GM12801 (cell line): ENCODE results near the gene KRABD2.

Source experiments
- CTCF ChIP-seq: IDR thresholded peaks from one replicate; pipeline ENCODE4 v1.5.1; 2011; ENCODE audit warnings: control low read depth; ENCODE audit not compliant: insufficient read length; ENCODE audit errors: extremely low read depth

KRABD2 gene

GRCh38 chr17:8380049-8380448, 3.5 kb upstream of the KRABD2 start:
- TF ChIP-seq CTCF = no peak

DNA sequence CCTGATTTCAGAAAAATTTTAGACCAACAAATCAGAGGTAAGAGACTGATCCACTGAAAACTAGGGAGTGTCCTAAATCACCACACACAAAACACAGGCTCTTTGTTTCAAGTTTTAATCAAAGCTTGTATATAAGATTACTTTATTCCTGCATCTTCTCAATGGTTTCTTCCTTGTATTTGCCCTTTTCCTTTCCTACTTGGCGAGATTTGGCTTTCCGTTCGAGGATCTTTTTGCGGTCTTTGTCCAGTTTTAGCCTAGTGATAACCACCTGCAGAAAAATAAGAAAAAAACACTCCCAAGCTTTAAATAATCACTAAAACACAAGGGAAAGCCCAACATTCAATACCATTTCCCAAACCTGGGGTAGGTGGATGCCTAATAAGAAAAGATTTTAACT, 918 bp upstream of the KRABD2 start:
- TF ChIP-seq CTCF = no peak

DNA sequence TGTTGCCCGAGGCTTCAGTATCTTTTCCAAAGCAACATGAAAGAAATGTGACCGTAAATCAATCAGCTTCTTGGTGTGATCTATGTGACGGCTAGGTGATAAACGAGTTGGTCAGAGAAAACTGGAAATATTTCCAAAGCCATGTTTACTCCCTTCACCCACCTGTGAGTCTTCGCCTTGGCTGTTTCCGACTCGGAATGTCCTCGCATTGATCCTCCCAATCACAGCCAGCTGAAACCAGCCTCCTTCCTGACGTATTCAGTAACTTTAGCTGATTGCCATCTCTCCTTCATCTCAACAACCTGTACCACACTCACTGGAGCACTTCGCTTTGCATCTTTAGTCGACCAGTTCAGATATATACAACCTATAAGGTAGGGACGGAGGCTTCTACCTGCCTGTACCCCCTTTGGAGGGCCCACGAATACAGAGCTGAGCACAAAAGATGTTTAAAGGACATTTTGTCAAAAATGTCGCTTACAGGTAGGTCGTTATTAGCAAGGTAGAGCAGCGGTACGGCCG, 705 bp downstream of the KRABD2 start:
- TF ChIP-seq CTCF = no peak

DNA sequence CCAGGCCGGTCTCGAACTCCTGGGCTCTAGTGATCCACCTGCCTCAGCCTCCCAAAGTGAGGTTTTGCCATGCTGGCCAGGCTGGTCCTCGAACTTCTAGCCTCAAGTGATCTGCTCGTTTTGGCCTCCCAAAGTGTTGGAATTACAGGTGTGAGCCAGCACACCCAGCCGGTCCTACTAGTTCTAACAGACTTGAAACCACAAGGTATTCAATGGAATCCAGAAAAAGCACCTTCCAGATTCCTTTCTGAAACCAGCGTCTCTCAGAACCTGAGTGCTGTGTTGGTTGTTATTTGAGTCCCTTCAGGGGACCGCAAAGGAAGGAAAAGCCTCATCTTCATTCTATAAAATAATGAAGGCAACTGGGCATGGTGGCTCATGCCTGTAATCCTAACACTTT, 4.1 kb downstream of the KRABD2 start:
- TF ChIP-seq CTCF = no peak

DNA sequence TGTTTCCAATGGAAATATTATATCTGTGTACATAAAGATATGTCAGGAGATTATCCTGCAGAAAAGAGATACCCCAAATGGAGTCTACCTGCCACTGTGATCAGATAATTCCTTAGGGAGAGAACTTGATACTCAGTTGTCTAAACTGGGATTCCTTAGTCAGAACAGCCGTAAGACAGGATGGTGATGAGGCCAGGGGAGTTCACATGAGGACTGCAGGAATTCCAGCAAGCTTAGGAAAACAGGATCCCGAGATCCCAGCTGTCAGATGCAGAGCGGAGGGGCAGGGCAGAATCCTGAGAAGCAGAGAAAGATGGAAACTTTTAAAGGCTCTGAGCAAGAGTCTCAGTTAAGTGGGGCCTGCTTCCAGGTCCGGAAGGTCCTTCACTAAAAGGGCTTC, 4.7 kb downstream of the KRABD2 start:
- no peak for TF ChIP-seq CTCF

DNA sequence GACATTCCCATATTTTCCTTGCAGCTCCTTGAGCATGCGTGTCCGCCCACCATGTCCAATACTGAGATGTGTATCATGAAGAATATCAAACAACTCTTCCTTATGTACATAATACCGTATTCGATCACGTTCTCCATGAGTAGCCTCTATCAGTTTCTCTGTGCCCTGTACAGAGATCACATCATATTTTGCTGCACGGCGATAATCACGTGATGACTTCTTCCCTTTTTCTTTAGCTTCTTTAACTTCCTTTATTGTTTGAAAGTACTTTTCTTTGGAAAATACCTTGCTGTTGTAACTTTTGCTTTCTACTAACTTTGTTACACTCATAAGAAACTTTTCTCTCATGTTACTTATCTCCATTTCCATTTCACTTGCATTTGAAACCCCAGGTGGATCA, 6.6 kb downstream of the KRABD2 start:
- no peak for TF ChIP-seq CTCF

GRCh38 chr17:8368193-8368592, 8.3 kb downstream of the KRABD2 start:
- no peak for TF ChIP-seq CTCF

DNA sequence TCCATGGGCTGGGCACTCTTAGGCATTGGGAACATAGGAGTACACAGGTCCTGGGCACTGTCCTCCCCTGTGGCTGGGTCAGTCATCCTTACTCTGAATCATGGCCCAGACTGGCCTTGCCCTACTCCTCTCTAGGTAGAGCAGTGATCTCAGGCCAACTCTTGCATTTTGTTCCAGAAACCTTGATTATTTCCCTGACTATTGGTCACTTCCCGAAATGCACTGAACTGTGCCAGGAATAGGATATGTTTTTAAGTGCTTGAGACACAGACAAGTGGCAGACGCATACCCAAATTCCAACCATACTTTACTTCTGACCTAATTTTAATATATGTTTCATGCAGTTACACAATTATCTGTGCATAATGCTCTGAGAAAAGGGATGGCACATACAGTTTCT, 10.3 kb downstream of the KRABD2 start:
- TF ChIP-seq CTCF = no peak
